ENCODE results near the gene HHATL.

HHATL gene, protein sequence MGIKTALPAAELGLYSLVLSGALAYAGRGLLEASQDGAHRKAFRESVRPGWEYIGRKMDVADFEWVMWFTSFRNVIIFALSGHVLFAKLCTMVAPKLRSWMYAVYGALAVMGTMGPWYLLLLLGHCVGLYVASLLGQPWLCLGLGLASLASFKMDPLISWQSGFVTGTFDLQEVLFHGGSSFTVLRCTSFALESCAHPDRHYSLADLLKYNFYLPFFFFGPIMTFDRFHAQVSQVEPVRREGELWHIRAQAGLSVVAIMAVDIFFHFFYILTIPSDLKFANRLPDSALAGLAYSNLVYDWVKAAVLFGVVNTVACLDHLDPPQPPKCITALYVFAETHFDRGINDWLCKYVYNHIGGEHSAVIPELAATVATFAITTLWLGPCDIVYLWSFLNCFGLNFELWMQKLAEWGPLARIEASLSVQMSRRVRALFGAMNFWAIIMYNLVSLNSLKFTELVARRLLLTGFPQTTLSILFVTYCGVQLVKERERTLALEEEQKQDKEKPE

DNA sequence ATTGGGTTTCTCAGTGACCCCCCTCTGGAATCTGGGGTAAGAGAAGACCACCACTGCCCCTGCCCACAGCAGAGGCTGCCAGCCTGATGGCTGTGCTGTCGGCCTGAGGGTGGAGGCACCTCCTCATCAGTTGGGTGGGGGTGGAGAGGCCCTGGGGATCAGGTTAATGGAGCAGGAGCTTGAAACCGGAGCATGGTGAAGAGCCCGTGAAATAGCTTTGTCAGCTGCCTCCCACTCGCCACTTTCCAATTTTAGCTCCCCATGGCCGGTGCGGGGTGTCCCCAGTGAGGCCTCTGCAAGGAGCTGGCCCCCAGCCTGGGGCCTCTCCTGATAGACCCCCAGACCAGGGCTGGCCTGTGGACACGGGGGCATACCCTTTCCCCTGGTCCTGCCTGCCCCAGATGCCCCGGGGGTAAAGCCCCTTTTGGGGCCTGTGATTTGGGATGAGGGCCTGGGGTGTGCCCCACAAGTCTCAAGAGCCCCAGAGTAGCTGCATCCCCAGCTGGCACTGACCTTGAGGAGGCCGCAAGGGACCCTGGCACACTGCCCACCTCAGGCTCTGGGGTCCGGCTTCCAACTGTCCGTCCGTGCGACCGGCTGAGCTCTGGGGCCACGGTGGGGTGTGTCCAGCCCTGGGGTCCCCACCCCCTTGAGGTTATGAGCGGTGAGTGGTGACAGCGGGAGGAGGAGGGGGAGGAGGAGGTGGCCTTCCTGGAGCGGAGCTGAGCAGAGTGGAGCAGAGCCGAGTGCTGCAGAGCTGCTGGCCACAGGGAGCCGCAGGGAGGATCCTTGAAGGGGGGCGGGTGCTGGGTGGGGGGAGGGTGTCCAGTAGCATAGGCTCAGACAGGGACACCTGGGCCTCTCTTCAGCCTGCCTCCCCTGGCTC lies at the start of gene HHATL:
Gene HHATL, minus strand, starts transcription at position 733 of the 886 bp plus-strand sequence. CDS start 1,972 bp downstream, outside the sequence.
- DNase-seq = no peak

DNA sequence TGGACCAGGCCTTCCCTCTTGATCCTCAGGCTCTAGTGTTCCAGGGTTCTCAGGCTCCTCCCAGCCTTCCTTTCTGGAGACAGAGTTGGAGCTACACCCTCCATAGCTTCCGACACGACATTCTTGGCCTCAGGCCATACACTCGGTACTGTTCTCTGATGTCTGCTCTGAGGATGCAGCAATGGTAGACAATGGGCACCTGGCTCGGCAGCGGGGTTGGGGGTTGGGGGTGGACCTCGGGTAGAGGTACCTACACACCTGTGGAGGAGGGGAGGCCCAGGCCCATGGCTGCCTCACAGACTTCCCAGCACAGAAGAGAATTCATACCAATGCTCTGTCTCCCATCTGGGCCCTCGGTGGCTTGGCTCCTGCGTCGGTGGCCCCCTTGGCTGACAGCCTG lies 49.0 kb upstream of the HHATL start:
- DNase-seq = no peak

DNA sequence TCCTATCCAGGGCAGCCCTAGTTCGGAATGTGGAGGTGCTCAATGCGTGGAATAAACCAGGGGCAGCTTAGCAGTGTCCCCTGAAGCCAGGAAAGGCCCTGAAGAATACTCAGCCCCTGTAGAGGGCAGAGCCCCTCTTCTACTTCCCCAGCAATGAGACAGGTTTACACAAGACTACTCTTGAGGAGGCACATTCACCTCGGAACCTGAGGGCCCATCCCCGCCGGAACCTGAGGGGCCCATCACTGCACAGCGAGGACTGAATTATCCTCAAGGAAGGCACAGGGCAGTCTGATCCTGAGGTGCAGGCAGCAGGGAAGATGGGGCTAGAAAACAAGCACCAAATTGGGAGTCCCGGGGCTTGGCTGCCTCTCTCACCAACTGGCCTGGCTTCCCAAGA lies 48.2 kb upstream of the HHATL start:
- no peak for DNase-seq

DNA sequence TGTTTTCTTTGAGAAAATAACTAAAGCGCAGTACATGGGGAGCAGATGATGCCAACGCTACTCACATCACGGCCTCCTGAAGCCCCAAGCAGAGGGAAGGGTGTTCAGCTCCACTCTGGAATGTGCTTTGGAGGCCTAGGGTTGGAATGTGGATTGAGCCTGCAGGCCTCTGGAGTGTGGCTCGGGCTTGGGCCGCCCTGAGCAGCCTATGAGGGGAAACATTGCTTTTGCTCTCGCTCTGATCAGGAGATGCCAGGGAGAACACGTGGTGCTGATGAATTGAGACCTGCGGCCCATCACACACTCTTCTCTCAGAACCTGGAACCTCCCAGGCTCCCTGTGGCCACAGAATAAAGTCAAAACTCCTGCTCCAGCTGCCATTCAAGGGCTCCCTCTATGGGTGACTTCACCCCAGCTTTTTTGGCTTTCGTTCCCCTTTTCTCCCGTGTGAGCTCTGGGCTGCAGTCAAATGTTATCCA lies 47.2 kb upstream of the HHATL start:
- DNase-seq = no peak

DNA sequence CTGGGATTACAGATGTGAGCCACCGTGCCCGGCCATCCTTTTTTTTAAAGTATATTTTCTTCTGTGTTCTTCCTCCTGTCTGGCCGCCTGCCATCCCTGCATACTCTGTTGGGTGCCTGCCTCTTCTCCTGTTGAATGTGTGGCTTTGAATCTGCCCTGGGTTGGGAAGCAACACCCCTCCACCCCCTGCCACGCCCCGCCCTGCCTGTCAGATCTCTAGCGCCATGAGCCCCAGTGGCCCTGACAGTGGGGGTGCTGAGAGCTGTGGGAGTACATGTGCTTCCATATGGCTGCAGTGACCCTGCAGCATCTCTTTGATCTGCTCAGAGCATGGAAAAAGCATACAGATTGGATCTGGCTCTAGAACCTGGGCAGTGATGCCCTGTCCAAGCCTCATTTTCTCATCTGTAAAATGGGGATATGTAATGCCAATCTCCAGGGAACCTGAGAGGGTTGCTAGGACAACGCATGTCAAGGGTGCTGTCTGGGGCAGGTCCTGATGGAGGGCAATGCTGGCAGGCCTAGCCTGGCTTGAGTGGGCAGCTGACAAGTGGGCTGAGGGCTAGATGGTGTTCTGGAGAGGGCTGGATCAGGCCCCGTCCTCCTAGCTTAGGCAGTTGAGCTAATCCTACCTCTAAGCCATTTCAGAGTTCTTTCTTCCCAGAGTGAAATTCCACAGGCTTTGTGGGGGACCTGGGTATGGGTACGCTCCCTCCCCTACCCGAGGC lies 46.6 kb upstream of the HHATL start:
- DNase-seq = no peak

DNA sequence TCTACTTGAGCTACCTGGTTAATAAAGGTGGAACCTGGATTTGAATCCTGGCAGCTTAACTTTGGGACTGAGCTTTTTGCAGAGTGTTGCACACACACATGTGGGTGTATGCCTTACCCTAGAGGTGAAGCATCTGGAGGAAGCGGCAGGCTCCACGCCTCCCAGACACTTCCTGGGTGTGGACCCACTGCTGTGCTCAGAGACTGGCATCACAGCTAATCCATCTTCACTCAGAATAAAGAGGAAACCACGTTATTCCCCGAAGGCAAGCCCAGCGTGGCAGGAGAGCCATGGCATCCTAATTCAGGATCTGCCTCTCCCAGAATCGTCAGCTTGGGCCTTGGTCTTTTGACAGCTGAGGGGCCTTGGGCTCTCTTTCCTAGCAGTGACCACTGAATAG lies 45.0 kb upstream of the HHATL start:
- peak; percentile 13 to 15 for DNase-seq

DNA sequence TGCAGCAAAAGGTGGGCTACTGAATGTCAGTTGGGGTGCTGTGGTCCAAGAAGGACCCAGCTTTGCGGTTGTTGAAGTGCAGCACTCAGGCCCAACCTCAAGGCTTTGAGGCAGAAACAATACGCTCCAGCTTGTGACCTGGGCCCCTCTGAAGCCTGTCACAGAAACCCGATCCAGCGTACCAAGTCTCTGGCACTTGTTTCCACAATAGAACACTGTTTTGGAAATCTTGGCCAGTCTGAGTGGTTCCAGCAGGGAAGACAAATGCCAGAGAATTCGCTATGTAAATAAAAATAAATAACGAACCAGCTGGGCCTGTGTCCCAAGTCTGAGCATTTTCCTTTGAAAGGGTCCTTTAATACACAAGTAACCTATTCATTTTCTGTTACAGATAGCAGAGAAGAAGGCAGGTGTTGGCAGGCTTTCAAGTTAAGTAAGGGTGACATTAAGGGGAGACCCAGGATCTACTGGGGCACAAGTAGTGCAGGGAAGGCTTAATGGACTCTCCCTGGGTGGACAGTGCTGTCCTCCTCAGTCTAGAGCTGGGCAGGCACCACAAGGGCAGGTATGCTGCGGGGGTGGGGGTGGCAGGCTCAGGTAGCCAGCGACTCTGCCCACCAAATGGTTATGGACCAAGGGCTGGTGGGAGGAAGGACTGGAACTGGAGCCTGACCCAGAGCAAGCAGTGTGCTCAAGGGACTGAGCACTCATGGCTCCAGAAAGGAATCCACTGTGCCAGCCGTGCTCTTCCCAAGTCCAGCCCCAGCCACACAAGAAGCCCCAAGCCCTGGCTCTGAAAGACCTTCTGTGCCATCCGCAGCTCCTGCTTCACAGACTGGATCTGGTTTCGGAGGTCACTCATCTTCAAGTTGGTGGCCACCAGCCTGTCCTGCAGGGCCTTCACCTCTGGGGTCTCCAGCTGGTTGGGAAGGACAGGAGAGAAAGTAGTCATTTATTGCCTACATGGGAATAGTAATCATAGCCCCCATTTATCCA lies 44.2 kb upstream of the HHATL start:
- DNase-seq = no peak

DNA sequence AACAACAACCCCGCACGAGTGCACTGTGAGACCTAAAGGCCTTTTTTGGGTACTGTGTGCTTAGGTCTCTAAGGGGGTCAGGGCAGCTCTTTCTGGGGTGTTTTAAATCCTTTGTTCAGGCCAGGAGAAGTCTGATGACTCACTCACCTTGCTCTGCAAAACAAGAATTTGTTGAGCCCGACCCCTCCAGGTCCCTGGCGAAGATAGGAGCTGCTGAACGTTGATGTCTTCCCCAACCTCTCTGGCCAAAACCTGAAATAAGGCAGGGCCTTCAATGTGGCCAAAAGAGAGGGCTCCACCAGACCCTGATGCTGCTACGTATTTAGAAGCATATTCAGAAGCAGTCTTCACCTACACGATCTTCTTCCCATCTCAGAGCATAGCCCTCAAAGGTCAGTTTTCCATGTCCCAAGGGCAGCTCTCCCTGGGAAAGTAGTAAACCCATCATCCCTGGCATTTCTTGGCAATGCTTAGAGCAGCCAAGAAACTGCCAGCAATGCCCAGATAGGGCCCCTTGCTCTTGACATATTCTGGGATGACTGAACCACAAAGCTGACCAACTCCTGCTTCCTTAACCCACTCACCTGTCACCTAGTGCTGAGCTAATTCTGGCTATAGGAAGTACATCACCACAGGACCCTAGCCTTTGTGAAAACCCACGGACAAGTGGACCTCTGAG lies 43.3 kb upstream of the HHATL start:
- no peak for DNase-seq

DNA sequence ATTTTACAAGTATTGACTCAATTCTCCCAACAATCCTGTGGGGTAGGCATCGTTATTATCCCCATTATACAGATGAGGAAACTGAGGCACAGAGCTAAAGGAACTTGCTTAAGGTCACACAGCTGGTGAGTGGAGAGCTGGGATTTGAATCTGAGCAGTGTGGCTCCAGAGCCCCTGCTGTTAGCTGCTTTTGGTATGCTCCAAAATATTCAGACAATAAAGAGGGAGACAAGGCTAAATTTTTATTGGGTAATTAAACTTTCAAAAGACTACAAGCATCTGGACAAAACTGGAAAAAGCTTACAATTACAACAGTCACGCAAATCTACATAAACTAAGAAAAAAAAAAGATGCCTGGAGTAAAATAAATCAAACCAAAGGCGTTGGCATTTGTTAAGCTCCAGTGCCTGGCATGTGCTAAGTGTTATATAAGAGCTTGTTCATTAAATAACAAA lies 42.7 kb upstream of the HHATL start:
- no peak for DNase-seq

DNA sequence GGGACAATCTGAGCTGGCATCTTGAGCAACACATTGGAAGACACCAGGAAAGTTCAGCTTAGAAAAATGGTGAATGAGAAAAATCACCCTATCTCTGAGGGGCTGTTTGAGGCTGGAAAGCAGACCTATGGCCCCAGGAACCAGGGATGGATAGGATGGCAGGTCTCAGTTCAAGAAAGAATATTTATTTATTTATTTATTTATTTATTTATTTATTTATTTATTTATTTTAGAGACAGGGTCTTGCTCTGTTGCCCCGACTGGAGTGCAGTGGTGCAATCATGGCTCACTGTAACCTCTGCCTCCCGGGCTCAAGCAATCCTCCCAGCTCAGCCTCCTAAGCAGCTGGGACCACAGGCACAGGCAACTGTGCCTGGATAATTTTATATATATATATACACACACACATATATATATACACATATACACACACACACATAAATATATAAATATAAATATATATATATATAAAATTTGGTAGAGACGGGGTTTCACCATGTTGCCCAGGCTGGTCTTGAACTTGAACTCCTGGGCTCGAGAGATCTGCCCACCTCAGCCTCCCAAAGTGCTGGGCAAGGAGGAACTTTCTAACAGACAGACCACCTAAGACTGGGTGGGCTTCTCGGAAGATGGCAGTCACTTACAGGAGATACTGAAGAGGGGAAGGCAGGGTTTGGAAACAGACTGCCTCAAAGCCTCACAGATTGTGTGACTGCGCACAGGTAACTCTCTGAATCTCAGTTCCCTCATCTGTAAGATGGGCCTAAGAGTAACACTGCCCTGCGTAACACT lies 40.8 kb upstream of the HHATL start:
- DNase-seq = no peak

DNA sequence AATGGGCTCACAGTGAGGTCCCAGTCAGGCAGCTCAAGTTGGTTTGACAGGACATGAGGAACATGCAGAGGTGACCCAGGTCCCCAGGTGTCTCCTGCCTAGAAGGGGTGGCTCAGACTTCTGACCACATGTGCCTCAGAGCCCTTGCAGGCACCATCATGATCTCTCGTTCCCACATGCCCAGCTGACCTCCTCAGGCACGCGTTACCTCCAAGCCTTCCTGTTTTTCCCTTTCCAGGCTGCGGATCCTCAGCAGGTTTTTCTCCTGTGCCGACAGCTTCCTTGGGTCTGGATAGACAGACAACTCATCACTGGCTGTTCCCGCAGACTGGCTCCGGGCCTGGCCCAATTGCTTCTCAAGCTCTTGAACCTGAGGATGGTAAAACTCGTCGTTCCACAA lies 40.1 kb upstream of the HHATL start:
- DNase-seq = no peak

DNA sequence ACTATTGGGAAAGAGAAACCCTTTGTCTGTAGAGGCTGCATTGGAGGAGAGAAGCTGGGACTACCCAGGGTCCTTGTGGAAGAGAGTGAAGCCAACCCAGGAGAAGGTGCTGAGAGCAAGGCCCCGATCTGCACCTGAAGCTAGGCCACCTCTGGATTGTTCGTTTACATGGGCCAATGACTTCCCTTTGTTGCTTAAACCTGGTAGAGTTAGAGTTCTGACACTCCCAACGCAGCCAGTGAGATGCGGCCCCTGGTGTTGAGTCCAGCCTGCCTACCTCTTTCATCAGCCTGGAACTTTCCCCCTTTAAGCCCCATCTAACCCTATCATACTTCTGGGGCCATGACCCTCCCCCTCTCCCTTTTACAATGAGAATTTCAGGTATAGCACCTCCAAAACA lies 39.7 kb upstream of the HHATL start:
- DNase-seq = no peak

DNA sequence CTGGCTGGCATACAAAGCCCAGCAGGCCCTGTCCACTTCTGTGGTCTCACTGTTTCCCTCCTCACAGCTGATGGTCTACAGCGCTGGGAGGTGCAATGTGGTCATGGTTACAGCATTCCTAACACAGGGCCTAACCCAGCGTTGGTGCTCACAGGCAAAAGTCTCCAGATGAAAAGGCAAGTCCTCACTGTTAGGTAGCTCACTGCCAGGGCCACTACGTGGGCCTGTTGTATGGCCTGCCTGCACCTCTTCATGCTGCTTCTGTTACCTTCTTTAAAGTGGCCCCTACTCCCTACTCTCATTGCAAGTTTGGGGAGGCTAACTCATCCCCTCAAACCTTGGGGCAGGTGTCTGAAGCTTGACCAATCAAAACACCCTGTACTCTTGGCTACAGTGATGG lies 39.2 kb upstream of the HHATL start:
- no peak for DNase-seq

DNA sequence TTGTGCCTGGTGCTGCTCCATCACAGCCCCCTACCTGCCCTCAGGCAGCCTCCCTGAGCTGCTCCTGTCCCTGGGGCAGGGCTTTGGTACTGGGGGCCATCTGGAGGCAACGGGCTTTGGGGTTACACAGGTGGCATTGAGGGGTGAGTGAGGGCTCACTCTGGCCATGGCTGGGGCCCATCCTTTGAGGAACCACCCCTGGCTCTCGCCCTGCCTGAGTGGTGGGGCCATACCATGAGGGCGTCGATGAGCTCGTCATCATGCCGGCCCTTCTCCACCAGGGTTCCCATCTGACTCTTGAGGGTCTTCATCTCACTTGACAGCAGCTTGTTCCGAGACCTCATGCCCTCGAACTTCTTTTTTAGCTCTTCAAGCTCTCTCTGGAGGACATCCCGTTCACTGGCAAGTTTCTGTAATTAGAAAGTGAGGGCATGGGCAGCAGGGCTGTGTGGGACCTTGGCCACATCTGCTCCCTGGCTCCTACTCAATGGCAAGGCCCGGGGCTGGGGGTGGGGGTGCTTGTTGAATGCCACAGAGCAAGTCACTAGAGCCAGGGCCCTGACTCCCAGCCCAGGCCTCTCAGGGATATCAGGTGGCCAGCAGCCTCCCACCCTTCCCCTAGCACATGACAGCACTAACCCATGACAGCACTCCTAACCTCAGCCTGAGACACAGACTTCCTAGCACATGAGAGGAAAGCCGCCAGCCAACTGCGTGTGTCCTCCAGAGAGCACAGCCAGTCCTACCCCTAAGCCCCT lies 37.0 kb upstream of the HHATL start:
- DNase-seq = no peak

DNA sequence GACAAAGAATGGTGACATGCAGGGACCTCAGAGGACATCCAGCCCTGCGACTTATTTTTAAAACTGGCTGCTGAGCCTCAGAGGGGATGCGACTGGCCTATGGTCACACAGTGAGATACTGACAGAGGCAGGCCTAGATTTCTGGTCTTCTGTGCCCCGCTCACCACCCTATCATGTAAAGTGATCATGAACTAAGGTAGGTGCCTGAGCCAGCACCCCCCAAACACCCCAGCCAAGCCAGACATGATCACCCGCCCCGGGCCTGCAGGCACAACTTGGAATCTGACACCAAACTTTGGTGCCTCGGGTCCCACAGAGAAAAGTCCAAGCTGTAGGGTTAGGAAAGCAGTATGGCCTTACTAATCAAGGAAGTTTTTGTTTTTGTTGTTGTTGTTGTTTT lies 33.9 kb upstream of the HHATL start:
- no peak for DNase-seq

DNA sequence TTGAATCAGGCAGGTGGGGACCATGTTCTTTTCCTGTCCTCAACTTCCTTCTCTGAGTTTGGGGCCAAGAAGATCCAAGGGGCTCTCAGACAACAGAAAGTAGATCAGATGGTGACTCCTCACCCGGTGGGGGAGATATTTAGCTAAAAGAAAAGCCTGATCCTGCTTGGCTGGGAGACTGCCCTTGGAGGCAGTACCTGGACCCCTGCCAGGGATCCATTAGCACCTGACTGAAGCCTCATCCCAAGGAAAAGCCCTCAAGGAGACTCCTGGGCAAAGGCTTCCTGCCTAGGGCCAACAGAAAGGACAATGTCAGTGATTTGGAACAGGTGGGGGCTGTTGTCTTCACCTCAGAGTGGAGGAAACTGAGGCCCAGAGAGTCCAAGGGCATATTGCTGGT lies 33.5 kb upstream of the HHATL start:
- DNase-seq = no peak

DNA sequence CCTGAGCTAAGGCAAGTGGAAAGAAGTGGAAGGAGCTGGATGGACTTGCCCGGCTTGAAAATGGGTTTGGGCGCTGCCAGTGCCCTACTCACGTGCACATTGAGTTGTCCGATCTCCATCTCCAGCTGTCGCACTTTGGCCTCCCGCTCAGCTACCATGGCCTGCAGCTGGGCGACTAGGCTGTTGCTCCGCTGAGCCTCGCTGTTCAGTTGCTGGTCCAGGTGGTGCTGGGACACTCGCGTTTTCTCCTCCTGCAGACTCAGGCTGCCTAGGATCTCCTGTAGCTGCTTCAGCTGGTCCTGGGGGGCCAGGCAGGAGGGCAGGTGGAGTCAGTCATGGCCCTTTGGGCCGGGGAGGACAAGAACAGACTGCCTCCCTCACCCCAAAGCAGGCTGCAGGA lies 33.0 kb upstream of the HHATL start:
- DNase-seq = no peak

DNA sequence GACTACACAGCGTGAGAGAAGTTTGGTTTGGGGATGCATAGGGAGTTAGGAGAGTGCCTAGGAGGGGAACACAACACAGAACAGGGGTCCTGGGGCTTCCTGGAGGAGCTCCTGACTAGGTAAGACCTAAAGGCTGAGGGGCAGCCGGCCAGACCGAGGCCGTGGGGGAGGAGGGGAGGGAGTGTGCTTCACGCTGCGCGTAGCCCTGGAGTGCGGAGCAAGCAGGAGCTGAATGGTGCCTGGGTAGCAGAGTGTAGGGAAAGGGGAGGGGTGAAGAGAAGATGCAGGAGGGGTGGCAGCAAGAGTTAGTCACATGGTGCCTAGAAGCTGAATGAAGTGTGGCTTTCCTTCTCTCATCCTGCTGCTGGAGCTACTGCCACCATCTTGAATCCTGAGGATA lies 32.4 kb upstream of the HHATL start:
- DNase-seq = no peak

DNA sequence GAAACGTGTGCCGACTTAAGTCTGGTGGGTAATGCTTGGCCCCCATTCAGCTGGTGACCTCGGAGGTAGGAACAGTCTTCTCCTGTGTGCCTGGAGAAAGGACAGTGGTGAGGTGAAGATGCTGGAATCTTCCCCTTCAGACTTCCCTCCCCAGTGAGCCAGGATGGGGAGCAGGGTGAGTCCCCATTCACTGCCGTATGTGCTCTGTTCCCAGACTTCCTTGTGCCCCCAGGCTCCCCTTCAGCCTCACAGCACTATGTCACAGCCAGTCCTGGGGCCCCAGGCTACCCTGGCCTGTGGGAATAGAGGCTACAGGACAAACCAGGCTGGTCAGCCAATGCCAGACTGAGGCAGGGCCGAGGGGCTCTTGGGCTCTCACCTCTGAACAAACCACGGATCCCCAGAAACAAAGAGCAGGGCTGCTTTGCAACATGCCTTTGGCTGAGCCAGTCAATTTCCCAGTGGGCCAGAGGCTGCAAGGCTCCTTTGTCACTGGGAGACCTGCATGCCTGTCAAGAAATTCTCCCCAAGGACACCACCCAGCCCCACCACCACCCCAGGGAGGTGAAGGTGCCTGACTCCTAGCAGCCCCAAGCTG lies 31.8 kb upstream of the HHATL start:
- DNase-seq = no peak
